ENCODE data around the gene SLC6A12.

SLC6A12 gene

DNA sequence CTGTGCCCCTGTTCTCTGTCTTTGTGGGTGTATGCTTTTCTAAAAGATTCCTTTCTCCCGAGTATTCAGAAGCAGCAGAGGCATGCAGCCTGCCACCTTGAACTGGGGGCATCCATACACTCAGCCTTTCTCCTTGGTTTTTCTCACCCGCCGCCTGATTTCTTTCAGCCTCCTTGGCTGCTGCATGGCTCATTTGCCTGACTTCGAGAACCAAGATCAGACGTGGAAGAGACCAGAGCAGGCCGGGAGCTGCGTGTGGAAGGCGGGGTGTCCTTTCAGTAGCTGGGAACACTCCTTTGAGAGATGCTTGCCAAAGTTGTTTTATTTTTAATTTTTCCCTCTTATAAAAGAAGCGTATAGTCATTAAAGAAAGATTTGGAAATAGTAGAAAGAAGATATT lies 53.1 kb downstream of the SLC6A12 start:
- FAIRE-seq = no peak

DNA sequence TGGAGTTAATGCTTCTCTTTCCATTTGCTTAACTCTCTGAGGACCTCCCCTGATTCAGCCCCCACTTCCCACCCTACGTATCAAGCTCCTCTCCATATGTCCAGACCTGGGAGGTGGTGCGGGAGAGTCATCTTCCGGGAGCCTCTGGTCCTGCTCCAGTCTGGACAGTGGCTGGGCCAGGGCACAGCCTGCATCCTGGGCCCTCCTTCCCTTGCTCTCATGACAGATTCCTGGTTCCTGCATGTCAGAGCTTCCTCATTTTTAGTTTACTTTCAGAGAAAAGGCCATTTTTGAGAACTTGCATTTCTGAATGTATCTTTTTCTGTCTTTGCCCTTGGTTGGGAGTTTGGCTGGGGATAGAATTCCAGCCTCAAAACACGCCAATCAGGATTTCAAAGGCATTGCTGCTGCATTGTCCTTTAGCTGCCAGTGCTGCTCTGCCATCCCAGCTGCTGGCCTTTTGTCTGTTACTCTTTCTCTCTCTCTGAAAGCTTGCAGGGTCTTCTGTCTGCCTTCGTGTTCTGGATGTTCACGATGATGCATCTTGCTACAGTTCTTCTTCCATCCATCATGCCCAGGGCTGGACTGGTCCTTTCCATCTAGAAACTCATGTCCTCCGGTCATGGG lies 54.7 kb downstream of the SLC6A12 start:
- no peak for FAIRE-seq

DNA sequence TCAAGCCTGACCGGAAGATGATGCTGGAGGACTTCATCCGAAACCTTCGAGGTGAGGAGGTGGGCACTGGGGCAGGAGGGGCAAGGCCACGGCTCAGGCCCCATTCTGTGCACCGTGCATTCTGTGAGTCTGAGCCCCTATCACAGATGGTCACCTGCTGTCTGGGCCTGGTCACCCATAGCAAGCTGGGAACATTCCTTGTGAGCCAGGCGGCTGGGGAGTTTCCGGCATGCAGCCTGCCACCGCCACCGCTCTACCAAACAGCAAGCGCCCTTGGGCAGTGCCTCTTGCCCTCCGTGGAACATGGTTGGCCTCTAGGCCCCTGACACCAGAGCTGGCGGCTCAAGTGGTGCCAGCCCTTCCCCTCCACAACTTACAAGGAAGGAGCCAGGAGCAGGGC lies 56.3 kb downstream of the SLC6A12 start:
- FAIRE-seq = no peak

DNA sequence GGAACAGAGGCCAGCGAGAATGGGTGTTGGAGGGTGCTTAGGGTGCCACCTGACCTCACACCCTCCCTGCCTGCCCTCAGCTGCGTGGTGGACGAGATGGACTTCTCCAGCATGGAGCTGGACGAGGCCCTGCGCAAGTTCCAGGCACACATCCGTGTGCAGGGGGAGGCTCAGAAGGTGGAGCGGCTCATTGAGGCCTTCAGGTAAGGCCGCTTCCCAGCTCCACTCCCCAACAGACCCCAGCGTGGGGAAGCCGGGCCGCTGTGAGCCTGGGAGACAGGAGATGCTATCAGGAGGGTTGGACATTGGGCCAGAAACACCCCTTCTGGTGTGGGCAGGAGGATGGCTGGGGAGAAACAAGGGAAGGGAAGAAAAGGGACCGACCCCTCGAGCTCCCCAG lies 57.0 kb downstream of the SLC6A12 start:
- FAIRE-seq = no peak

DNA sequence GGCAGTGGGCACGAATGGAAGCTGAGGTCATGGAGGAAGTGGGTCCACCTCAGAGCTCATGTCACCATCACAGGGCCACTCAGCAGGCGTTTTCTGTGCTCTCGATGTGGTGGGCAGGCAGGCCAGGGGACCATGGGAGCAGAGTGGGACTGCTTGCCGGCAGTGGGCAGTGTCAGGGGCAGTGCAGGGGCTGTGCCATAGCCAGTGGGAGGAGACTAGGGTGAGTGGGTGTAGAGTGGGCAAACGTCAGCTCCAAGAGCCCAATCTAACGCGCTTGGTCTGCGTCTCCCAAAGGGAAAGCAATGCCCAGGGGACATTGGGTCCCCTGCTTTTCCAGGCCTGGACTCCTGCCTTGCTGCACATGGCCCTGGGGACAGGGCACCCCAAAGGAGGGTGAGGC lies 58.3 kb downstream of the SLC6A12 start:
- no peak for FAIRE-seq

DNA sequence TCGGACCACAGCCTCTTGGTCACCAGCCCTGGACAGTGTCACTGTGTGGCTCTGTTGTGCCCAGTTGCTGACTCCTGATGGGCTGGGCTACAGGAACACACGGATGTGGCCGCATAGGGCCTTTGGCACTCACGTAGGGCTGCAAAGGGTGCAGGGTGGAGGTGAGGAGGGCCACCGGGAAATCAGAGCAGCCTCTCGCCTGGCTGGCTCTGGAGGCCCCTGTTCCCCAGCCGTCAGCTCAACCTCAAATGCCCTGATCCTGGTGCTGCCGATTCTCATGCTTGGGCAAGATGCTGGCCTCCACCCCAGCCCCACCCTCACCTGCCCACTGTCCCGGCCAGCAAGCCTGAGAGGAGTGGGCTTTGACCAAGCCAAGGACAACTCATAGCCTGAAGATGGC lies 59.0 kb downstream of the SLC6A12 start:
- FAIRE-seq = no peak

DNA sequence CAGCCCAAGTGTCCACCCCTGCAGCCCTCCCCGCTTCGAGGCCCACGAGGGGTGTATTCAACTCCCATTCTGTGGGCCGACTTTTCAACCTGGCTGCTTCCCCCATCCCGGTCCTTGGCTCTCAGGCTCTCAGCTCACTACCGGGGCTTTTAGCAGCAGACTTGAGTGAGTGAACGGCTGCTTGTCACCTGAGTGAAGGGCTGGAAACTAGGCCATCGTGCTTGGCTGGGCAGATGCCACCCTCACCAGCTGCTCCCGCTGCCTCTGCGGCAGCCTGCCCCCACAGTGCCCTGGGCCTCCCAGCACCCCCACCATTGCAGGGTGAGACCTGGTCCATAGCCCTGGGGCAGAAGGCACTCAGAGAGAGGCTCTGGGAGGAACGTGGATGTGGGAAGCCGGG lies 59.9 kb downstream of the SLC6A12 start:
- no peak for FAIRE-seq

DNA sequence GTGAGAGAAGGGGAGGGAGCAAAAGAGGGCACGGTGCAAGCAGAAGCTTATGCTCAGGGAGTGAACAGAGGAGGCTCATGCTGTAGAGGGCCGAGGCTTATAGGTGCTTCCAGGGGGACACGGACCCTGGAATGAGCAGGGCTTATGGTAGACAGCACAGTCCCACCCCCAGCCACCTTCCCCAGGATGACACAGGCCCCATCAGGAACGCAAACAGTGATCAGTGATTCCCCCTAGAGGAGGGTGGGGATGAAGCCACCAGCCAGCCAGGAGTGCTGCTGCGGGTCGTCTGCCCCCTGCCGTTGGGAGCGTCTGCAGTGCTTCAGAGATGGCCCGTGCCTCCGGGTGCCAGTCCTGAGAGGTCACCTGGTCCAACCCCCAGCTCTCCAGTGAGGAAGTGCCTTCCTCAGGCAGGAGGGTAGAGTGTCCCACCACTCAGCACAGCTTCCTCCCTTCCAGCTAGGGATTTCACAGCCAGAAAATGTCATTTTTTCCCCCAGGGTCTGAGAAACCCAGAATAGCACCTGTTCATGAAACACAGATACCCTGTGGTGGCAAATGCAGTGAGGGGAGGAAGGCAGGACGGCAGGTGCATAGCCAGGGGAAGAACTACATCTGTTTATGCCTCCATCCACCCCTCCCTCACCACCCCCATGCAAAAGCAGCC lies 60.7 kb downstream of the SLC6A12 start:
- FAIRE-seq = no peak

DNA sequence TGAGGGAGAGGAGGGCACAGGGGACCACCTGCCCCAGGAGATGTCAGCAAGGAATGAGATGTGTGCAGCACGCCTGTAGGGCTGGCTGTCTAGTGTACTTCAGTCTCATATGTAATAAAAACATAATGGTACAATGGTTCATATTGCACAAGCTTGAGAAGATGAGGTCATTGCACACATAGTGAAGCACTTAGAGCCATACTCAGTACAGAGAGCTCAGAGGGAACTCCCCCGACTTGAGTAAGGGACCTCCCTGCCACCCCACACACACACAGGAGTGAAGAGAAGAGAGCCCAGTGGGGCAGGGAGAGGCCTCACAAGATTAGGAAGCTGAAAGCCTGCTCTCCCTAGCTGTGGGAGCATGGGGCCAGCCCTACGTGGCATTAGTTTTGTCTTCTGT lies 61.5 kb downstream of the SLC6A12 start:
- no peak for FAIRE-seq

DNA sequence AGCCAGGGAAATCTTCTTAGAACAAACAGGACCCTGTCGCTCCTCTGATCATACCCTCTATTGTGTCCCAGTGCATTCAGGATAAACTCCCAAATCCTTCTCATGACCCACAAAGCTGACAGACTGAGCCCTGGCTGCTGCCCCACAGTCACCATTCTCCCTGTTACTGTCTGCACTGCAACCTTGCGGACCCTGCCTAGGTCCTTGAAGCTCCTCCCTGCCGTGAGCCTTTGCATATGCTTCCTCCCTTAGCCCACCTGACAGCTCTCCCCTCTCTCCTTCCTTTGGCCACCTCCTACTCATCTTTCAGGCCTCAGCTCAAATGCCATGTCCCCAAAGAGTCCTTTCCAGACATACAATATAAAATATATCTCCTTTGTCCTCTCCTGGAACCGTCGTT lies 62.4 kb downstream of the SLC6A12 start:
- no peak for FAIRE-seq

DNA sequence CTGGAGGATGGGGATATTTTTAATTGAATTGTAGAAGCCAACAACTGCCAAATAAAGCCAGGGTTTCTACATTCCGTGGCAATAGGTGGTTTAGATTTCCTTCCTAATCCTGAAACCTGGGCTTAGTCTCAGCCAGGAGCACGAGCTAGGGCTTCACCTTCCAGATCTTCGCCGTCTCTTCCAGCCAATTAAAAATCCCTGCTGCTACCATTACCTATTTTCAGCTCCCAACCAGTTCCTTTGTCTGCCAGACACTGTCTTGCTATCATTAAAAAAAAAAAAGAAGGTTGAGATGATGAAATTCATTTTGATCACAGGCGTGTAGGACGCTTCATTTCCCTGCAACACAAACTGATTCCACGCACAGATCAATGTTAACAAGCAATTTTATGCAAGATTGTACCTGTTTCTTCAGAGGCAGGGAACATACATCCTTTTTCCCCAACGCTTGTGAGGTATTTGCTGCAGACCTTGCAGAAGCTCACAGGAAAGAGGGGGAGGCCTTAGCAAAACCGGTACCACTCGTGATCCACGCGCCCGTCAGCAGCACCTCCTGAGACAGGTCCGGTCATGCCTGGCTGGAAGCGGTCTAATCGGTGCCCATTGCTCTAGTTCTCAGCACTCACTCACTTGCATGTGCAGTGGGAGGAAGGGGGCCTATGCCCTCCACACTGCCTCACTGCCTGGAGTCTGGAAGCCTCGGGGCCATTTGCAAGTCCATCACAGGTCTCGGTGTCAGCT lies 65.1 kb downstream of the SLC6A12 start:
- FAIRE-seq = no peak

DNA sequence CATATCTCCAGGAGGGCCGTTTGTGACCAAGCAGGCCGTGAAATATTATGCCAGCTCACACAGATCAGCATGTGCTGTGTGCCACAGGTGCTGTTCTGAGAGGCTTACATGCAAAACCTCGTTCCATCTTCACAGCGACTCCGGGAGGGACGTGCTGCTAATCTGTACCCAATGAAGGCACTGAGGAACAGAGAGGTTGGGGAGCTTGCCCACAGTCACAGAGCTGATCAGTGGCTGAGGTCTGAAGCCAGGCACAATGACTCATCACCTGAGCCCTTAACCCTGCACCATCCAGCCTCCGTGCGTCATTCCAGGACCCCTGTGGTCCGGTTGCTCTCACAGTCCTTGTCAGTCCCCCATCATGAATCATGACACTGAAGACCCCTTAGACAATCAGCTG lies 66.7 kb downstream of the SLC6A12 start:
- FAIRE-seq = no peak

DNA sequence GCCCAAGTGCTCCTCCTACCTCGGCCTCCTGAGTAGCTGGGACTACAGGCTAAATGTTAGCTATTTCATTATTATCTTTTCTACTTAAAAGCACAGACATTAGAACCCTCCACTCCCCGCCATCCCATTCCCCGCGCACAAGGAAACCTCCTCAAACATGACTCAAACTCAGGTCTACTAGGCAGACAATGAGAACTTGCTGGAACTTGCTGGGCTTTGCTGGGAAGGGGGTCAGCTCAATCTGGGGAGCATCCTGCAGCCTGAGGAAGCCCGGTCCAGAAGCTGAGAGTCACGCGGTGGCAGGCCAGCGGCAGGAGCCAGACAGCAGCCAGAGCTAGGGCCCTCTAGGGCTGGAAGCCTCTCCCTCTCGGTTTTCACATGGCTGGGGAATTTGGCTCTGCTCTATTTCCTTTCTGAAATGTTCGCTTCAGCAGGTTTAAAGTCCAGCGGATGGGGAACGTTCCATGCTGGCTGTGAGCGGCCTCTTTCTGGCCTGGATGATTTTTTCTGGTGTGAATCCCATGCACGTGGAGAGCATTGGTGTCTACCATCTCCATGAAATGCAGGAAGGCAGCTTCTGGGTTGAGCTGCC lies 68.5 kb downstream of the SLC6A12 start:
- FAIRE-seq = no peak

DNA sequence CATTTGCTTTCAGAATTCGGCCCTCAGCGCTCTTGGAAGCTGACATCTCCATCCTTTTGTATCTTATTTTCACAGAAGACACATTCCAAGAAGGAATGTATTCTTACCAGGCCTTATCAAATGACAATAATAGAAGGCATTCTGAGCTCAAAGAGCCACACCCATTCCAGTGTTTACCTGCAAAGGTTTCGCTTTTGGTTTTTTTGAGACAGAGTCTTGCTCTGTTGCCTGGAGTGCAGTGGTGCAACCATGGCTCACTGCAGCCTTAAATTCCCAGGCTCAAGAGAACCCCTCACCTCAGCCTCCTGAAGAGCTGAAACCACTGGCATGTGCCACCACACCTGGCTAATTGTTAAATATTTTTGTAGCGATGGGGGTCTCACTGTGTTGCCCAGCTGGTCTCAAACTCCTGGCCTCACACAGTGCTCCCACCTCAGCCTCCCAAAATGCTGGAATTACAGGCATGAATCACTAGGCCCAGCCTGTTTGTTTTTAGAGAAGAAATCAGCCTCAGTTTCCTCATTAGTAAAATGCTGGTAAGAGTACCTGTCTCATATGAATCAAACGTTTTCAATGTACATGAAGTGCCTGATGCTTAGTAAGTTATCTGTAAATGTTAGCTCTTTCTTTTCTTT lies 69.2 kb downstream of the SLC6A12 start:
- no peak for FAIRE-seq

DNA sequence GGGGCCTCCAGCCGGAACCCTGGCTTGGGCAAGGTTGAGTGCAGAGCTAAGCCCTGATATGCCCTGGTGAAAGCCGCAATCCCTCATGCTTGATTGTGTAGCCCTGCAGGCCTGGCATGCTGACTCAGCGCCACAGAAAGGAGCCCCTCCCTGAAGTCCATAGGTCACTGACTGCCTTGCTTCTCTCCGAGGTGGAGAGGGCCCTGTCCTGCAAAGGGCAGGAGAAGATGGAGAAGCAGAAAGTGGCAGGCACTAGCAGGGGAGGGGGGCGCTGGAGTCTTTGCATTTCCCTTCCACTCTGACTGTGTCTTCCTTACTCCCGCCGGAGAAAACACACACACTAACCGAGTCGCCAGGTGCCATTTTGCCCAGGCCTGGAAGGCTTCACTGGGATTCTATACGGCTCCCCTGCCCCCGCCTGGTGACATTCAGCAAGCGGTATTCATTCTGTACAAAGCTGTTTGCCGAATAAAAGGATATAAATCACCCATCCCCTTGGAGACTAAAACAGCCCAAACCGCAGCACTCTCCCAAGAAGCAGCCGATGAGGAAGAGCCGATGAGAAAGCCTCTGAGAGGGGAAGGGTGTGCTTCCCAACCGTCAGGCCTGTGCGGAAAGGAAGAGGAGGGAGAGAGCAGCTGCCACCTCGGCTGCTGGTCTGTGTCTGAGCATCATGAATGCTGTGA lies 69.8 kb downstream of the SLC6A12 start:
- no peak for FAIRE-seq

DNA sequence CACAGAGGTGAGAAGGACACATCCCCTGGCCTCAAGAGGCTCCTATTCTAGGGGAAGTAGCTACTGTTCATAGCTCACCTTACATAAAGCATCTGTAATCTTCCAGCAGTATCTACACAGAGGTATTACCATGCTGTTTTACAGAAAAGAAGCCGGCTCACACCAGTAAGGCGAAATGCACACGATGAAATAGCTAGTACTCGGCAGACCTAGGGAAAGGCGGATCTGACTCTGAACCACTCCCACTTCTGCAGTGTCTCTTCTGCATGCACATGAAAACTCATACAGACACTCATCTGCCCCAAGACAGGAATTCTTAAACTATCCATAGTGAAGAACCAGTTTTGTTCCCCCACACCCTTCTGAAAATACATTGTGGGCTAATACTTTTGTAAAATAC lies 73.8 kb downstream of the SLC6A12 start:
- FAIRE-seq = no peak
